ENCODE measurements around the gene FAF1.
"Not testable (repeated sequence)": the region's sequence is repeated elsewhere in the genome, so short reads cannot be mapped to it uniquely, and the experiment has no call there.

Gene FAF1

GRCh38 chr1:50750021-50750619 lies 209.9 kb downstream of the FAF1 start:
- Histone ChIP-seq H3K9me3 (ENCODE audit: control insufficient read depth in 2 of 2, low read length in 2 of 2) (no peaks in the 10 kb centered on the region), H3K9ac (ENCODE audit: low read depth in 1 of 2, low read length in 2 of 2) (no peak overlapping the region), H3K36me3 (ENCODE audit: control insufficient read depth in 2 of 2, insufficient read depth in 2 of 2, low read length in 2 of 2) (no peaks in the 10 kb centered on the region), H3K27me3 (ENCODE audit: control insufficient read depth in 2 of 2, insufficient read depth in 2 of 2, low read length in 2 of 2) (no peaks in the 10 kb centered on the region), H3K27ac (ENCODE audit: low read depth in 2 of 2, low read length in 2 of 2) (no peak overlapping the region), H3K4me1 (ENCODE audit: control insufficient read depth in 2 of 2, insufficient read depth in 2 of 2, low read length in 2 of 2) (no peaks in the 10 kb centered on the region), H3K4me3 (ENCODE audit: low read length in 2 of 2) (no peak overlapping the region)

- H3K27ac ChIP-seq (ENCODE audit: low read depth in 2 of 2, low read length in 2 of 2): no peak overlapping the region
- no peaks in the 10 kb centered on the region for H3K27me3 ChIP-seq (ENCODE audit: control insufficient read depth in 2 of 2, insufficient read depth in 2 of 2, low read length in 2 of 2)
- H3K9ac ChIP-seq (ENCODE audit: low read depth in 1 of 2, low read length in 2 of 2): no peak overlapping the region
- no peak overlapping the region for H3K4me3 ChIP-seq (ENCODE audit: low read length in 2 of 2)
- H3K4me1 ChIP-seq (ENCODE audit: control insufficient read depth in 2 of 2, insufficient read depth in 2 of 2, low read length in 2 of 2): no peaks in the 10 kb centered on the region
- H3K36me3 ChIP-seq (ENCODE audit: control insufficient read depth in 2 of 2, insufficient read depth in 2 of 2, low read length in 2 of 2): peaks cover 0 to 5% of the 10 kb centered on the region in 2 donors
- no peaks in the 10 kb centered on the region for H3K9me3 ChIP-seq (ENCODE audit: control insufficient read depth in 2 of 2, low read length in 2 of 2)
Observed at GRCh38 chr1:50747394-50747793, 212.7 kb downstream of the FAF1 start.

- Histone ChIP-seq H3K27ac (ENCODE audit: low read depth in 2 of 2, low read length in 2 of 2) (no peak overlapping the region), H3K27me3 (ENCODE audit: control insufficient read depth in 2 of 2, insufficient read depth in 2 of 2, low read length in 2 of 2) (no peaks in the 10 kb centered on the region), H3K36me3 (ENCODE audit: control insufficient read depth in 2 of 2, insufficient read depth in 2 of 2, low read length in 2 of 2) (peaks cover 3 to 7% of the 10 kb centered on the region in 2 donors), H3K9me3 (ENCODE audit: control insufficient read depth in 2 of 2, low read length in 2 of 2) (no peaks in the 10 kb centered on the region), H3K4me1 (ENCODE audit: control insufficient read depth in 2 of 2, insufficient read depth in 2 of 2, low read length in 2 of 2) (no peaks in the 10 kb centered on the region), H3K4me3 (ENCODE audit: low read length in 2 of 2) (no peak overlapping the region), H3K9ac (ENCODE audit: low read depth in 1 of 2, low read length in 2 of 2) (no peak overlapping the region)
Observed at GRCh38 chr1:50742523-50742922, 217.5 kb downstream of the FAF1 start.

GRCh38 chr1:50739125-50739524 lies 220.9 kb downstream of the FAF1 start:
- Histone ChIP-seq H3K27ac (ENCODE audit: low read depth in 2 of 2, low read length in 2 of 2) (no peak overlapping the region), H3K9me3 (ENCODE audit: control insufficient read depth in 2 of 2, low read length in 2 of 2) (no peaks in the 10 kb centered on the region), H3K4me3 (ENCODE audit: low read length in 2 of 2) (no peak overlapping the region), H3K4me1 (ENCODE audit: control insufficient read depth in 2 of 2, insufficient read depth in 2 of 2, low read length in 2 of 2) (no peaks in the 10 kb centered on the region), H3K36me3 (ENCODE audit: control insufficient read depth in 2 of 2, insufficient read depth in 2 of 2, low read length in 2 of 2) (peaks cover 3 to 7% of the 10 kb centered on the region in 2 donors), H3K27me3 (ENCODE audit: control insufficient read depth in 2 of 2, insufficient read depth in 2 of 2, low read length in 2 of 2) (no peaks in the 10 kb centered on the region), H3K9ac (ENCODE audit: low read depth in 1 of 2, low read length in 2 of 2) (no peak overlapping the region)

- Histone ChIP-seq H3K27me3 (ENCODE audit: control insufficient read depth in 2 of 2, insufficient read depth in 2 of 2, low read length in 2 of 2) (no peaks in the 10 kb centered on the region), H3K4me3 (ENCODE audit: low read length in 2 of 2) (no peak overlapping the region), H3K9me3 (ENCODE audit: control insufficient read depth in 2 of 2, low read length in 2 of 2) (no peaks in the 10 kb centered on the region), H3K27ac (ENCODE audit: low read depth in 2 of 2, low read length in 2 of 2) (no peak overlapping the region), H3K36me3 (ENCODE audit: control insufficient read depth in 2 of 2, insufficient read depth in 2 of 2, low read length in 2 of 2) (peaks cover under 1 to 3% of the 10 kb centered on the region in 2 donors), H3K9ac (ENCODE audit: low read depth in 1 of 2, low read length in 2 of 2) (no peak overlapping the region), H3K4me1 (ENCODE audit: control insufficient read depth in 2 of 2, insufficient read depth in 2 of 2, low read length in 2 of 2) (no peaks in the 10 kb centered on the region)
Observed at GRCh38 chr1:50735443-50735842, 224.6 kb downstream of the FAF1 start.

- not testable (repeated sequence) for H3K27ac ChIP-seq (ENCODE audit: low read depth in 2 of 2, low read length in 2 of 2); H3K9me3 ChIP-seq (ENCODE audit: control insufficient read depth in 2 of 2, low read length in 2 of 2); H3K36me3 ChIP-seq (ENCODE audit: control insufficient read depth in 2 of 2, insufficient read depth in 2 of 2, low read length in 2 of 2); H3K27me3 ChIP-seq (ENCODE audit: control insufficient read depth in 2 of 2, insufficient read depth in 2 of 2, low read length in 2 of 2); H3K9ac ChIP-seq (ENCODE audit: low read depth in 1 of 2, low read length in 2 of 2); H3K4me1 ChIP-seq (ENCODE audit: control insufficient read depth in 2 of 2, insufficient read depth in 2 of 2, low read length in 2 of 2); H3K4me3 ChIP-seq (ENCODE audit: low read length in 2 of 2)
Observed at GRCh38 chr1:50727578-50727977, 232.5 kb downstream of the FAF1 start.

GRCh38 chr1:50724626-50725286 lies 235.3 kb downstream of the FAF1 start:
- no peak overlapping the region for H3K9ac ChIP-seq (ENCODE audit: low read depth in 1 of 2, low read length in 2 of 2)
- H3K27ac ChIP-seq (ENCODE audit: low read depth in 2 of 2, low read length in 2 of 2): no peak overlapping the region
- H3K9me3 ChIP-seq (ENCODE audit: control insufficient read depth in 2 of 2, low read length in 2 of 2): no peaks in the 10 kb centered on the region
- peaks cover 0 to 5% of the 10 kb centered on the region in 2 donors for H3K4me1 ChIP-seq (ENCODE audit: control insufficient read depth in 2 of 2, insufficient read depth in 2 of 2, low read length in 2 of 2)
- H3K4me3 ChIP-seq (ENCODE audit: low read length in 2 of 2): no peak overlapping the region
- H3K27me3 ChIP-seq (ENCODE audit: control insufficient read depth in 2 of 2, insufficient read depth in 2 of 2, low read length in 2 of 2): no peaks in the 10 kb centered on the region
- peaks cover 0 to 4% of the 10 kb centered on the region in 2 donors for H3K36me3 ChIP-seq (ENCODE audit: control insufficient read depth in 2 of 2, insufficient read depth in 2 of 2, low read length in 2 of 2)

- no peak overlapping the region for H3K9ac ChIP-seq (ENCODE audit: low read depth in 1 of 2, low read length in 2 of 2)
- no peak overlapping the region for H3K4me3 ChIP-seq (ENCODE audit: low read length in 2 of 2)
- no peaks in the 10 kb centered on the region for H3K9me3 ChIP-seq (ENCODE audit: control insufficient read depth in 2 of 2, low read length in 2 of 2)
- H3K36me3 ChIP-seq (ENCODE audit: control insufficient read depth in 2 of 2, insufficient read depth in 2 of 2, low read length in 2 of 2): no peaks in the 10 kb centered on the region
- H3K27ac ChIP-seq (ENCODE audit: low read depth in 2 of 2, low read length in 2 of 2): no peak overlapping the region
- H3K27me3 ChIP-seq (ENCODE audit: control insufficient read depth in 2 of 2, insufficient read depth in 2 of 2, low read length in 2 of 2): no peaks in the 10 kb centered on the region
- peaks cover 0 to 5% of the 10 kb centered on the region in 2 donors for H3K4me1 ChIP-seq (ENCODE audit: control insufficient read depth in 2 of 2, insufficient read depth in 2 of 2, low read length in 2 of 2)
Observed at GRCh38 chr1:50720457-50721053, 239.5 kb downstream of the FAF1 start.

- H3K4me1 ChIP-seq (ENCODE audit: control insufficient read depth in 2 of 2, insufficient read depth in 2 of 2, low read length in 2 of 2): peaks cover 0 to 3% of the 10 kb centered on the region in 2 donors
- H3K9ac ChIP-seq (ENCODE audit: low read depth in 1 of 2, low read length in 2 of 2): no peak overlapping the region
- no peak overlapping the region for H3K4me3 ChIP-seq (ENCODE audit: low read length in 2 of 2)
- H3K9me3 ChIP-seq (ENCODE audit: control insufficient read depth in 2 of 2, low read length in 2 of 2): no peaks in the 10 kb centered on the region
- H3K27ac ChIP-seq (ENCODE audit: low read depth in 2 of 2, low read length in 2 of 2): no peak overlapping the region
- no peaks in the 10 kb centered on the region for H3K36me3 ChIP-seq (ENCODE audit: control insufficient read depth in 2 of 2, insufficient read depth in 2 of 2, low read length in 2 of 2)
- no peaks in the 10 kb centered on the region for H3K27me3 ChIP-seq (ENCODE audit: control insufficient read depth in 2 of 2, insufficient read depth in 2 of 2, low read length in 2 of 2)
Observed at GRCh38 chr1:50719126-50719525, 240.9 kb downstream of the FAF1 start.

- no peaks in the 10 kb centered on the region for H3K27me3 ChIP-seq (ENCODE audit: control insufficient read depth in 2 of 2, insufficient read depth in 2 of 2, low read length in 2 of 2)
- no peaks in the 10 kb centered on the region for H3K4me1 ChIP-seq (ENCODE audit: control insufficient read depth in 2 of 2, insufficient read depth in 2 of 2, low read length in 2 of 2)
- H3K4me3 ChIP-seq (ENCODE audit: low read length in 2 of 2): no peak overlapping the region
- H3K27ac ChIP-seq (ENCODE audit: low read depth in 2 of 2, low read length in 2 of 2): no peak overlapping the region
- H3K9me3 ChIP-seq (ENCODE audit: control insufficient read depth in 2 of 2, low read length in 2 of 2): no peaks in the 10 kb centered on the region
- no peaks in the 10 kb centered on the region for H3K36me3 ChIP-seq (ENCODE audit: control insufficient read depth in 2 of 2, insufficient read depth in 2 of 2, low read length in 2 of 2)
- no peak overlapping the region for H3K9ac ChIP-seq (ENCODE audit: low read depth in 1 of 2, low read length in 2 of 2)
Observed at GRCh38 chr1:50717327-50717726, 242.7 kb downstream of the FAF1 start.
